IMR-90 (cell line): ENCODE data around the gene BSPRY. TPM values are rescaled to one million over a fixed set of nuclear protein-coding genes. Genes with fewer than 3 reads are reported as not detected.

ENCODE experiments used
- ATAC-seq: fragments of 200-7000 bp; cut with Tn5 transposase; 2 replicates; pipeline ENCODE4 v1.9.1; 2020; ENCODE audit warnings: low read depth, mild to moderate bottlenecking, moderate library complexity
- BruUV-seq: library from RNA; stranded (reverse); fragments of 400-500 nt; replicated peaks from 2 replicates; lab custom pipeline; 2021; lab: Mats Ljungman, UMichigan
- CTCF ChIA-PET: fragments of 300-600 bp; formaldehyde crosslinking; extraction: SDS; loops from one replicate; lab custom pipeline; 2021; ENCODE audit warnings: antibody characterized with exemption; lab: Yijun Ruan, JAX
- POLR2A ChIA-PET: fragments of 300-600 bp; sonication (Branson Sonifier 250); formaldehyde crosslinking; loops from one replicate; lab custom pipeline; 2022; ENCODE audit warnings: antibody characterized with exemption; ENCODE audit not compliant: unreplicated experiment; lab: Charles Lee
- DNase-seq: peaks from one replicate; pipeline ENCODE4 v3.0.0; 2013
- H2AFZ ChIP-seq: replicated peaks from 2 replicates; pipeline ENCODE3; 2013; ENCODE audit warnings: low read length, mild to moderate bottlenecking; ENCODE audit not compliant: poor library complexity
- H2AK5ac ChIP-seq: 2 replicates; pipeline ENCODE4 v1.6.1; 2013; ENCODE audit warnings: low read depth, low read length, inconsistent platforms
- H2AK9ac ChIP-seq: replicated peaks from 2 replicates; pipeline ENCODE3; 2013; ENCODE audit warnings: mild to moderate bottlenecking, low read depth, low read length, moderate library complexity; ENCODE audit not compliant: poor library complexity
- H2BK120ac ChIP-seq: 2 replicates; pipeline ENCODE4 v1.6.1; 2013; ENCODE audit warnings: low read depth, low read length, inconsistent platforms
- H2BK15ac ChIP-seq: 3 replicates; pipeline ENCODE4 v1.6.1; 2013; ENCODE audit warnings: low read depth, low read length, inconsistent platforms
- H2BK20ac ChIP-seq: 2 replicates; pipeline ENCODE4 v1.6.1; 2013; ENCODE audit warnings: low read depth, mild to moderate bottlenecking, inconsistent platforms, low read length, moderate library complexity
- H2BK5ac ChIP-seq: 2 replicates; pipeline ENCODE4 v1.6.1; 2013; ENCODE audit warnings: mild to moderate bottlenecking, low read depth, low read length, inconsistent platforms; ENCODE audit not compliant: poor library complexity, severe bottlenecking
- H3K14ac ChIP-seq: replicated peaks from 2 replicates; pipeline ENCODE4 v1.6.1; 2013; ENCODE audit warnings: low read depth, low read length, inconsistent platforms
- H3K18ac ChIP-seq: 2 replicates; pipeline ENCODE4 v1.6.1; 2013; ENCODE audit warnings: low read depth, low read length, control low read depth
- H3K23ac ChIP-seq: 2 replicates; pipeline ENCODE4 v1.6.1; 2013; ENCODE audit warnings: low read depth, low read length, inconsistent platforms
- H3K27ac ChIP-seq: 2 replicates; pipeline ENCODE4 v1.5.1; 2013; ENCODE audit warnings: mild to moderate bottlenecking, control low read depth, low read length; ENCODE audit not compliant: insufficient read depth
- H3K27me3 ChIP-seq: 2 replicates; pipeline ENCODE4 v1.6.1; 2013; ENCODE audit warnings: low read length; ENCODE audit not compliant: control insufficient read depth, insufficient read depth
- H3K36me3 ChIP-seq: 2 replicates; pipeline ENCODE4 v1.6.1; 2013; ENCODE audit warnings: low read length, mixed read lengths; ENCODE audit not compliant: control insufficient read depth, insufficient read depth
- H3K4ac ChIP-seq: 2 replicates; pipeline ENCODE4 v1.6.1; 2013; ENCODE audit warnings: low read depth, low read length, inconsistent platforms
- H3K4me1 ChIP-seq: 2 replicates; pipeline ENCODE4 v1.6.1; 2013; ENCODE audit warnings: low read length, mixed read lengths; ENCODE audit not compliant: control insufficient read depth, insufficient read depth
- H3K4me2 ChIP-seq: 2 replicates; pipeline ENCODE4 v1.6.1; 2013; ENCODE audit warnings: low read depth, mild to moderate bottlenecking, control low read depth, low read length, moderate library complexity
- H3K4me3 ChIP-seq: 2 replicates; pipeline ENCODE4 v1.5.1; 2013; ENCODE audit warnings: low read depth, mild to moderate bottlenecking, control low read depth, low read length, moderate library complexity; ENCODE audit not compliant: insufficient read depth
- H3K56ac ChIP-seq: 2 replicates; pipeline ENCODE4 v1.6.1; 2013; ENCODE audit warnings: low read length, inconsistent platforms; ENCODE audit not compliant: insufficient read depth; ENCODE audit errors: extremely low read depth
- H3K79me1 ChIP-seq, 2 experiments: 2 replicates each; pipeline ENCODE4 v1.6.1; 2013; ENCODE audit warnings: low read length in 2 of 2, inconsistent platforms in 1 of 2, low read depth in 1 of 2
- H3K9ac ChIP-seq: 2 replicates; pipeline ENCODE4 v1.6.1; 2013; ENCODE audit warnings: low read depth, low read length, control low read depth
- H3K9me1 ChIP-seq: 2 replicates; pipeline ENCODE4 v1.6.1; 2013; ENCODE audit warnings: low read length, inconsistent platforms; ENCODE audit not compliant: insufficient read depth
- H3K9me3 ChIP-seq: 2 replicates; pipeline ENCODE4 v1.6.1; 2013; ENCODE audit warnings: low read length; ENCODE audit not compliant: control insufficient read depth, insufficient read depth
- H4K20me1 ChIP-seq: 2 replicates; pipeline ENCODE4 v1.6.1; 2013; ENCODE audit warnings: low read length, inconsistent platforms; ENCODE audit not compliant: insufficient read depth
- H4K5ac ChIP-seq: 2 replicates; pipeline ENCODE4 v1.6.1; 2013; ENCODE audit warnings: mild to moderate bottlenecking, low read depth, low read length, control low read depth
- H4K8ac ChIP-seq, 2 experiments: 2 replicates each; pipeline ENCODE4 v1.6.1; 2013; ENCODE audit warnings: low read depth in 2 of 2, low read length in 2 of 2, control low read depth in 1 of 2, inconsistent platforms in 1 of 2
- H4K91ac ChIP-seq: 2 replicates; pipeline ENCODE4 v1.6.1; 2013; ENCODE audit warnings: low read depth, low read length, inconsistent platforms; ENCODE audit not compliant: insufficient read depth
- BHLHE40 ChIP-seq: fragments of 150-350 bp; IDR thresholded peaks from 2 replicates; pipeline ENCODE4 v1.6.1; 2016; ENCODE audit warnings: mild to moderate bottlenecking, low read depth, low read length
- CEBPB ChIP-seq: IDR thresholded peaks from 2 replicates; pipeline ENCODE4 v1.6.1; 2012; ENCODE audit warnings: low read depth, low read length, improper control_type of control experiment
- CHD1 ChIP-seq: IDR thresholded peaks from 2 replicates; pipeline ENCODE4 v1.6.1; 2012; ENCODE audit warnings: low read depth, low read length, improper control_type of control experiment
- CTCF ChIP-seq: conservative IDR thresholded peaks from 2 replicates; pipeline ENCODE4 v1.5.1; 2012; ENCODE audit warnings: mild to moderate bottlenecking, low read depth, low read length, improper control_type of control experiment
- ELK1 ChIP-seq: fragments of 150-350 bp; IDR thresholded peaks from 2 replicates; pipeline ENCODE4 v1.6.1; 2016; ENCODE audit warnings: low read depth, mild to moderate bottlenecking, low read length, moderate library complexity, borderline replicate concordance
- FOS ChIP-seq: fragments of 150-350 bp; IDR thresholded peaks from 2 replicates; pipeline ENCODE4 v1.6.1; 2016; ENCODE audit warnings: low read depth, low read length
- MAZ ChIP-seq: IDR thresholded peaks from 2 replicates; pipeline ENCODE4 v1.6.1; 2012; ENCODE audit warnings: low read depth, mild to moderate bottlenecking, low read length, improper control_type of control experiment, moderate library complexity, borderline replicate concordance
- MXI1 ChIP-seq: IDR thresholded peaks from 2 replicates; pipeline ENCODE4 v1.6.1; 2012; ENCODE audit warnings: low read depth, mild to moderate bottlenecking, low read length, moderate library complexity, borderline replicate concordance
- NFE2L2 ChIP-seq: fragments of 150-350 bp; IDR thresholded peaks from 2 replicates; pipeline ENCODE4 v1.6.1; 2016; ENCODE audit warnings: low read depth, mild to moderate bottlenecking, low read length
- POLR2A ChIP-seq: IDR thresholded peaks from 2 replicates; pipeline ENCODE4 v1.6.1; 2012; ENCODE audit warnings: mild to moderate bottlenecking, low read depth, low read length
- RAD21 ChIP-seq: IDR thresholded peaks from 2 replicates; pipeline ENCODE4 v1.6.1; 2012; ENCODE audit warnings: low read length, improper control_type of control experiment
- RCOR1 ChIP-seq: IDR thresholded peaks from 2 replicates; pipeline ENCODE4 v1.6.1; 2012; ENCODE audit warnings: mild to moderate bottlenecking, low read length, improper control_type of control experiment; ENCODE audit not compliant: insufficient replicate concordance
- RFX5 ChIP-seq: IDR thresholded peaks from 2 replicates; pipeline ENCODE4 v1.8.0; 2012; ENCODE audit warnings: low read depth, mild to moderate bottlenecking, low read length, moderate library complexity
- SMC3 ChIP-seq: fragments of 150-350 bp; IDR thresholded peaks from 2 replicates; pipeline ENCODE4 v1.6.1; 2016; ENCODE audit warnings: low read depth, mild to moderate bottlenecking, antibody characterized with exemption, low read length, moderate library complexity
- USF2 ChIP-seq: fragments of 150-350 bp; IDR thresholded peaks from 2 replicates; pipeline ENCODE4 v1.6.1; 2017; ENCODE audit warnings: mild to moderate bottlenecking, antibody characterized with exemption, low read length, low read depth
- WGBS, 2 experiments: methylation state at CpG; one replicate each; pipeline versions ENCODE4 v1.1.5 to v1.1.7; 2013; ENCODE audit warnings: missing lambda C conversion rate in 2 of 2; ENCODE audit not compliant: insufficient read length in 1 of 2; ENCODE audit errors: extremely low coverage in 2 of 2; 5-methylcytosine and 5-hydroxymethylcytosine counted together
- dilution Hi-C: fragments of 300-500 bp; cut with HindIII; formaldehyde crosslinking; loops from one replicate; pipeline ENCODE4 v1.14.3; 2018; ENCODE audit warnings: low sequenced_read_pairs; ENCODE audit not compliant: unreplicated experiment
- in situ Hi-C: fragments of 300-500 bp; cut with MboI; formaldehyde crosslinking; loops from 3 replicates; pipeline ENCODE4 v1.14.3; 2019; ENCODE audit warnings: low sequenced_read_pairs, inconsistent platforms, mixed read lengths
- intact Hi-C: fragments of 100-400 bp; cut with micrococcal nuclease; formaldehyde crosslinking; loops from 2 replicates; pipeline ENCODE4 v1.10.0; 2022
- polyA plus RNA-seq, 3 experiments: library from polyadenylated mRNA; depleted of rRNA; stranded (reverse); fragments of >200 nt; gene quantifications; 2 replicates each; pipeline ENCODE4 v1.2.3, GENCODE V29; 2012; ENCODE audit warnings: low replicate concordance in 1 of 3
- total RNA-seq: library from RNA; depleted of rRNA; stranded (reverse); fragments of >200 nt; gene quantifications from 2 replicates; pipeline ENCODE4 v1.2.3, GENCODE V29; 2012

The BSPRY gene
- total and polyA plus RNA-seq, 2 of the 4 experiments (the other 2 are of a cell fraction) = not detected

- no peak overlapping the region for H3K9ac ChIP-seq
- intact Hi-C loops (no loop called here), in situ Hi-C loops (no loop called here), dilution Hi-C loops (no loop called here)
- H4K8ac ChIP-seq = no peak overlapping the region
- no peaks in the 10 kb centered on the region for H3K9me3 ChIP-seq
- H4K5ac ChIP-seq = no peak overlapping the region
- no TSS peak for BruUV-seq
- no peak overlapping the region for H3K18ac ChIP-seq
- H3K9me1 ChIP-seq = peaks cover 3% of the 10 kb centered on the region; the same call in 1 of the 2 replicates
- ATAC-seq (no peak), DNase-seq (no peak)
- H3K79me1 ChIP-seq = peaks cover 11 to 16% of the 10 kb centered on the region in 2 experiments
- no peak overlapping the region; the same call in 1 of the 2 replicates for H4K91ac ChIP-seq
- no peak overlapping the region for H2BK5ac ChIP-seq
- H2AFZ ChIP-seq = no peak overlapping the region
- ChIA-PET POLR2A (no interaction called here), CTCF (no interaction called here)
- no peaks in the 10 kb centered on the region for H4K20me1 ChIP-seq
- no peak overlapping the region for H3K4me3 ChIP-seq
- H3K27me3 ChIP-seq = no peaks in the 10 kb centered on the region
- no peak overlapping the region for H3K4me2 ChIP-seq
- H3K4me1 ChIP-seq = no peaks in the 10 kb centered on the region
- peaks cover 39% of the 10 kb centered on the region for H3K36me3 ChIP-seq
- H3K23ac ChIP-seq = no peak overlapping the region
- no peak overlapping the region for H2BK20ac ChIP-seq
- no peak overlapping the region for H2AK5ac ChIP-seq
- no peak overlapping the region for H2AK9ac ChIP-seq
- no peak overlapping the region for H3K27ac ChIP-seq
- no CpG with 5 or more reads among the region's 7 CpGs for WGBS, 2 experiments
- no peak overlapping the region for H2BK15ac ChIP-seq
- no peak overlapping the region for H3K14ac ChIP-seq
- no peak overlapping the region for H3K4ac ChIP-seq
- TF ChIP-seq FOS = no peak
- TF ChIP-seq RFX5 = no peak
- TF ChIP-seq CHD1 = no peak
- no peak for TF ChIP-seq CTCF
- no peak for TF ChIP-seq BHLHE40
- TF ChIP-seq MXI1 = no peak
- TF ChIP-seq NFE2L2 = no peak
- TF ChIP-seq ELK1 = no peak
- TF ChIP-seq MAZ = no peak
- TF ChIP-seq POLR2A = no peak
- TF ChIP-seq RAD21 = no peak
- no peak for TF ChIP-seq RCOR1
- TF ChIP-seq USF2 = no peak
- TF ChIP-seq SMC3 = no peak
- no peak for TF ChIP-seq CEBPB
- H2BK120ac ChIP-seq = no peak overlapping the region
- no peak overlapping the region for H3K56ac ChIP-seq
Measured at GRCh38 chr9:113393281-113393680, 43.9 kb downstream of the BSPRY start.
